Measurements from ENCODE around the gene CR2.
"Not testable (repeated sequence)": the region's sequence is repeated elsewhere in the genome, so short reads cannot be mapped to it uniquely, and the experiment has no call there.

CR2 gene

DNA sequence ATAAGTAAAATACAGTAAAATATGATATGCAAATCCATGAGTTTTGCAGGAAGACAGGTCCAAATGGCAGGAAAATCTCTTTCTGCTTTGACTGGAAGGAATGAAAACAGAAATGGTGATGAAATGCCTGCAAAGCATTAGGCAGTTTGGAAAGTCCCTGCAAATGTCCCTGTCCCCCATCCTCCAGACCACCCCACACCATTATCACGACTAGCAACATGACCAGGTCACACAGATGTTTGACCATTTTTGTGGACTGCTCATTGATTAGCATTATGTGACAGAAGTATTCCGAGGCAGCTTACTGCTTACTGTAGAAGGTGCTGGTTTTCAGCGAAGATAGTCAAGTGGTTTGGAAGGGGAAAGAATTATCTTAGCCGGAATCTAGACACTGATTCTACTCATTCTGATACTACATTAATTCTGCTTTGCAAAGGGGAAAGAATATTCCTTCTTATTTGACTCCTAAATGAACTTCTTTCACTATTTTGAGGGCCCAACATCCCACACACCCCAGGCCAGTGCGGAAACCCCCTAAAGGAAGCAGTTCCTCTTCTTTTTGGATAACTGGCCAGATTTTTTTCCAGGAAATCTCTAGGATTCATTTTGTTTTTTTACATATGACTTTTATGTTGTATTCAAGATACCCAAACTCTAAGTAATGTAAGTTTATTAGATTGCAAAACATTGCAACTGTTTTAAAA lies 9.5 kb upstream of the CR2 start:
- DNase-seq (ENCODE audit: low read depth), result no peak

- DNase-seq (ENCODE audit: low read depth), result no peak
Observed at GRCh38 chr1:207453710-207454045, 450 bp upstream of the CR2 start.

- no peak for DNase-seq (ENCODE audit: low read depth)
Observed at GRCh38 chr1:207455183-207455754, 1.1 kb downstream of the CR2 start.

- no peak for DNase-seq (ENCODE audit: low read depth)
Observed at GRCh38 chr1:207458414-207458813, 4.3 kb downstream of the CR2 start.

DNA sequence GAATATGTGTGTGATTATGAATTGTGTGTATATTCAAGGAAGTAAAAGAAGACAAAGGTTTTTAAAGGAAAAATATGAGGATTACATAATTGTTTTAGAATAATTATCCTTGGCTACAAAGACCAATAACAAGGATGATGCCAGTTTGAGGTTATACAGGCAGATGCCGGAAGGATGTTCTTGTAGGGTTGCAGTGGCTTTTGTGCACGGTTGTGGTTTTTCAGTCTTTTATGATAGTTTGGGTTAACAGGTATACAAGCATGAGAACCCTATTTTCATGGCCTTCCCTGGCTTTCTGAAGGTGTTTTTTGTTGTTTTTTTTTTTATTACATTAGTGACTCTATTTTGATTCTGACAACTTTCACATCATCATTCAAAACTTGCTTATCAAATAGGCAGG lies 4.9 kb downstream of the CR2 start:
- no peak for DNase-seq (ENCODE audit: low read depth)

DNA sequence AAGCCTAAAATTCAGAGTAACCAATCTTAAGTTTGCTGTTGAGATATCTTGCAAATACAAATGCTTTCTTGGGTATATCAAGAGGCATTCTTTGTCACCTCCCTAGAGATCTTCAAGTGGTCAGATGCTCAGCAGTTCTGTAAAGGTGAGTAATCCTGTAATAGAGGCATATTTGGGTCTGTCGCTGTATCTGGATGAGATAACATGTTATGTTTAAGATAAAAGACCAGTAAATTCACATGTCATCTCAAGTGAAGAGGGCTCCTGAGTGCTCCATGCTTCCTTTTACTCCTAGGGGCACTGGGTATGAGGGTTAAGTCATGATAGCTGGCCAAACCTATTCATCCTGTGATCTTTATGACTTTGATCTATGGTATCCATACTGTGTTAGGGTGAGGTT lies 7.5 kb downstream of the CR2 start:
- no peak for DNase-seq (ENCODE audit: low read depth)

DNA sequence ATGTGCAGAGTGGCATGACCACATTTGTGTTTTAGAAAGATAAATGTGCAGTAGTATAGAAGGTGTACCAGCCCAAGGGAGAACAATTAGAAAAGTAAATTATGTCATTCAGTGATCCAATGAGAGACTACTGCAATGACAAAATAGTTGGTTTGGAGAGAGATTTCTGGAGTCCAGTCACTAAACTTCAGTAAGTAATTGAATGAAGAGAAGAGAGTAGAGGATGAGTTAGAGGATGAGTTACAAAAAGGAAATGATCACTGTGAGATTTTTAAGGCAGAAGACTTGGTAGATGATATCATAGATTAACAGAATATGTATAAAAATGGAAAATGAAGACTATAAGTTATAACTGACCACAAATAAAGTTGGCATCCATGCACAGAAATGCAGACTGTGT lies 8.4 kb downstream of the CR2 start:
- DNase-seq (ENCODE audit: low read depth), result no peak

GRCh38 chr1:207463021-207463420 lies 8.9 kb downstream of the CR2 start:
- no peak for DNase-seq (ENCODE audit: low read depth)

- DNase-seq (ENCODE audit: low read depth), result no peak
Observed at GRCh38 chr1:207463571-207463970, 9.4 kb downstream of the CR2 start.

DNA sequence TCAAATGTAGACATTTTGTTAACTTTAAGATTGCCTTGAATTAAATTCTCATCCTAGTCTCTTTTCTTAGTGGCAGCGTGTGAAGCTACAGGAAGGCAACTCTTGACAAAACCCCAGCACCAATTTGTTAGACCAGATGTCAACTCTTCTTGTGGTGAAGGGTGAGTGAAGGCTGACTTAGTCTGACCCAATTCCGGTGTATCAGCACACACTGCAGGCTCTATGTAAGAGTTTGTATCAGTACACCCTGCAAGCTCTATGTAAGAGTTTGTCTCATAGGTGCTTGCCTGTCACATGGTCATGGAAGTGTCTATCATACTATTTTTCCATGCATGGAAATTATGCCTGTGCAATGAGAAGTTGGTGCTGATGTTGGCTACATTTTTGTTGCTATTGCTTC lies 16.8 kb downstream of the CR2 start:
- no peak for DNase-seq (ENCODE audit: low read depth)

DNA sequence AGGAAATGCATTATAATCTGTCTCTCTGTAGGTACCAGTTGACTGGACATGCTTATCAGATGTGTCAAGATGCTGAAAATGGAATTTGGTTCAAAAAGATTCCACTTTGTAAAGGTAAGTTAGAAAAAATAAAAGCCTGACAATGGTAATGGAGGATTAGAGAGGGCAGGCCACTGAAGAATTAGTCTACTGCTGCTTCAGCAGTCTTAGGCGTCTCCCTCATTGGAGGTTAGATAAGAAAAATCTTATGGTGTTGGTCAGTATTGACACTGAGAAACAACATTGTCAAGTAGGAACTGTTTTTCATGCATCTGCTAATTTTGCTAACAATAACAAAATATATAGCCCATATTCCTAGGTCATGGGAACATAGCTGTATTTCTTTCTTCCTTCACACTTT lies 20.1 kb downstream of the CR2 start:
- no peak for DNase-seq (ENCODE audit: low read depth)

DNA sequence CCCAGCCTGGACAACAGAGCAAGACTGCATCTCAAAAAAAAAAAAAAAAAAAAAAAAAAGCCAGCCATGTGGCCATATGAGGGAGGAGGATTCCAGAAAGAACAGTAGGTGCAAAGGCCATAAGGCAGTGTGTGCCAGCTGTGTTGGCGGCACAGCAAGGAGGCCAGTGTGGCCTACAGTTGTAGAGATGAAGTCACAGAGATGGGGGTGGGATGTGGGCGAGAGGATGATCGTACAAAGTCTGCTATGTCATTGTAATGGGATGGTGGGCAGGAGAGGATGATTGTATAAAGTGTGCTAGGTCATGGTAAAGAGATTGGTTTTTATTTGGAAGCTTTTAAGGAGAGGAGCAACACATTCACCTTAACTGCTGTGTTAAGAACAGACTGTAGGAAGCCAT lies 32.1 kb downstream of the CR2 start:
- no peak for DNase-seq (ENCODE audit: low read depth)

DNA sequence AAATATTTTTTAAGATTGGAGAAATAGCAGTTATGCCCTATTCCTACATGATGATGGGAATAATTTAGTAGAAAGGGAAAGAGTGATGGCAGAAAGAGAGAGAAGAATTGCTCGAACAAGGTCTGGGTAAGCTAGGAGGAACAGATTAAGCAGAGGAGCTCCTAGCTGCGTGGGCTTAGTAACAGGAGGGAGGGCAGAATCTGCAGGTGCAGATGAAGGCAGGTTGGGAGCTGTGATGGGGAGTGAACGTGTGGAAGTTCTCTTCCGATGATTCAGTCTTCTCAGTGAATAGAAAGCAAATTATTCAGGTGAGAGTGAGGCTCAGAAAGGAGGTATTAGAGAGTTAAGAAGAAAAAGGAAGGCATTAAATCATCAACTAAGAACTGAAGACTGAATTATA lies 33.5 kb downstream of the CR2 start:
- DNase-seq (ENCODE audit: low read depth), result no peak

DNA sequence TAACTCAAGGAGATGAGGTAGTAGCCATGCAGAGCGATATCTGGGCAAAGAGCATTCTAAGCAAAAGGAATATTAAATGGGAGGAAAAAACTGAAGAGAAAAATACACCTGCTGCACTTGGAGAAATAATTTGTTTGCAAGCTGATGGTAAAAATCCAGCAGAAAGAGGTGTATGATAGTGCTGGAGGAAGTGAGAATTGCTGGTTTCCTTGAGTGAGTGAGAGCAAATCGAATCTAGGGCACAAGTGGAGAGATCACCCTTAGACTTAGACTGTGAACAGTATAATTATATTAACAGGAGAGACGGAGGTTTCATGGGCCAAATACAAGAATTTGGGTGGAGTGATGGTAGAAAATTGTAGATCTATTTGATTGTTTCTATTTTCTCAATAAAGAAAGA lies 39.1 kb downstream of the CR2 start:
- DNase-seq (ENCODE audit: low read depth), result no peak

GRCh38 chr1:207494171-207494570 lies 40.0 kb downstream of the CR2 start:
- DNase-seq (ENCODE audit: low read depth), result no peak

GRCh38 chr1:207495281-207495680 lies 41.2 kb downstream of the CR2 start:
- not testable (repeated sequence) for DNase-seq (ENCODE audit: low read depth)

GRCh38 chr1:207495801-207496792 lies 42.0 kb downstream of the CR2 start, which contains the start of gene CR1:
TSS of gene CR1 (plus strand) at chr1:207496157. CDS start at chr1:207496268, 111 bp downstream.
- peak; percentile 8 for DNase-seq (ENCODE audit: low read depth)

- no peak for DNase-seq (ENCODE audit: low read depth)
Observed at GRCh38 chr1:207497941-207498340, 43.8 kb downstream of the CR2 start.

DNA sequence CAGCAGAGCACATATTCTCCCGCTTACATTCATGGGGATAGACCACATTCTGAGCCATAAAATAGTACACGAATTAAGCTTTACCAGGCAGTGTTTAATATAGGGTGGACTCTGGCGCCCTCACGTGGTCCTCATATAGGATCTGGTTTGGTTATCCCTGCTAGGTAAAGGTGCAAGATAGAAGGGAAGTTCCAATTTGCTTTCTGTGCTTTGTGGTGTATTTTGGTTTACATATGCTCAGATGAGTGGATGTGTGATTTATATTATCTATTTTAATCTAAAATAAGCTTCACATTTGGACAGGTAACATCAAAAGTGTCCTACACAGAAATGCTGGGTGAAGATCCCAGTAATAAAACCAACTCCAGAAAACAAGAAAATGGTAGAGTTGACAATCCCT lies 45.4 kb downstream of the CR2 start:
- peak; percentile 27 for DNase-seq (ENCODE audit: low read depth)

- DNase-seq (ENCODE audit: low read depth), result no peak
Observed at GRCh38 chr1:207500306-207500705, 46.2 kb downstream of the CR2 start.

DNA sequence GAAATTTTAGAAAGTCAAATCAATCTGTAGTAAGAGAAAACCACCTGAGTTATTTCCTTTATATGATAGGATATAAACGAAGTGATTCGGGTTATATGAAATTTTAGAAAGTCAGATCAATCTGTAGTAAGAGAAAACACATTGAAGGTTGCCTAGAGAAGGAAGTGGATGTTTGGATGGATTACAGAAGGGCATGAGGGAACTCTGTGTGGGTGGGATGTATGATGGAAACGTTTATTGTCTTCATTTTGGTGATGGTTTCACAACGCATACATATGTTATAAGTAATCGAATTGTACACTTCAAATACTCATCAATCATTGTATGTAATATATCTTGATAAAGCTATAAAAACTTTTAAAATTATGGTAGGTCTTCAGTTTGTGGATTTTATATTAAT lies 46.9 kb downstream of the CR2 start:
- no peak for DNase-seq (ENCODE audit: low read depth)

DNA sequence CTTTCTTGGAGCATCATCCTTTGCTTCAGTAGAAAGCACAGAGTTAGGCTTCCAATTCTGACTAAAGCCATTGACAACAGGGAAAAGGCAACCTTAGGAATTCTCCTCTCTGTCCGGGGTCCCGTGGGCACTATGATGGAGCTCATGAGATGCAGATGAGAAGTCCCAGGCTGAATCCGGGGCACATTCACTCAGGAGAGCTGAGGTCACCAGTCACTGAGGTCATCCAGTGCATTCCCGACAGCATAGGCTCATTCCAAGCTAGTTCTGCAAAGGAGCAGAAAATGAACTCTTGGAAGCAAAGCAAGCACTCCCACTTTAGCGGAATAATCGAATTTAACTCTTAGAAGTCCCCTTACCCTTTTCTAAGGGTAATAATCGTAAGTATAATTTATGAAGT lies 48.6 kb downstream of the CR2 start:
- DNase-seq (ENCODE audit: low read depth), result no peak

GRCh38 chr1:207503950-207504349 lies 49.8 kb downstream of the CR2 start:
- DNase-seq (ENCODE audit: low read depth), result no peak

Measured in stimulated activated CD8-positive, alpha-beta memory T cell treated with anti-CD3 and anti-CD28 coated beads, Interleukin-12 subunit alpha, Interleukin-12 subunit beta, amount 100 ng/mL, for 4 hours (primary cell).